Measurements from ENCODE around the gene SLC39A8.
"Not testable (repeated sequence)": the region's sequence is repeated elsewhere in the genome, so short reads cannot be mapped to it uniquely, and the experiment has no call there.

The SLC39A8 gene

GRCh38 chr4:102344954-102345794 lies at the start of gene SLC39A8:
Gene SLC39A8 (minus strand): TSS chr4:102345482. CDS start chr4:102344662, 820 bp downstream.
- H3K4me3 ChIP-seq (ENCODE audit: low read length) = peak within 1 kb of the TSS; percentile 79
- no peaks in the 10 kb centered on the region for H3K36me3 ChIP-seq (ENCODE audit: control insufficient read depth, insufficient read depth, low read length)
- H3K9ac ChIP-seq (ENCODE audit: low read length) = peak within 1 kb of the TSS; percentile 50
- peaks cover 8% of the 10 kb centered on the region for H3K4me1 ChIP-seq (ENCODE audit: control insufficient read depth, insufficient read depth, low read length)
- H3K27me3 ChIP-seq (ENCODE audit: control insufficient read depth, insufficient read depth, low read length) = no peaks in the 10 kb centered on the region
- no peak within 1 kb of the TSS for H3K27ac ChIP-seq (ENCODE audit: low read depth, low read length)

- no peaks in the 10 kb centered on the region for H3K36me3 ChIP-seq (ENCODE audit: control insufficient read depth, insufficient read depth, low read length)
- H3K4me1 ChIP-seq (ENCODE audit: control insufficient read depth, insufficient read depth, low read length) = no peaks in the 10 kb centered on the region
- no peak overlapping the region for H3K4me3 ChIP-seq (ENCODE audit: low read length)
- no peak overlapping the region for H3K27ac ChIP-seq (ENCODE audit: low read depth, low read length)
- no peaks in the 10 kb centered on the region for H3K27me3 ChIP-seq (ENCODE audit: control insufficient read depth, insufficient read depth, low read length)
- H3K9ac ChIP-seq (ENCODE audit: low read length) = no peak overlapping the region
Observed at GRCh38 chr4:102392033-102392744, 46.9 kb upstream of the SLC39A8 start.

GRCh38 chr4:102390438-102390837 lies 45.2 kb upstream of the SLC39A8 start:
- Histone ChIP-seq H3K27me3 (ENCODE audit: control insufficient read depth, insufficient read depth, low read length) (no peaks in the 10 kb centered on the region), H3K36me3 (ENCODE audit: control insufficient read depth, insufficient read depth, low read length) (no peaks in the 10 kb centered on the region), H3K4me1 (ENCODE audit: control insufficient read depth, insufficient read depth, low read length) (no peaks in the 10 kb centered on the region), H3K9ac (ENCODE audit: low read length) (no peak overlapping the region), H3K4me3 (ENCODE audit: low read length) (no peak overlapping the region), H3K27ac (ENCODE audit: low read depth, low read length) (no peak overlapping the region)

GRCh38 chr4:102388611-102389010 lies 43.3 kb upstream of the SLC39A8 start:
- H3K4me1 ChIP-seq (ENCODE audit: control insufficient read depth, insufficient read depth, low read length) = no peaks in the 10 kb centered on the region
- H3K27me3 ChIP-seq (ENCODE audit: control insufficient read depth, insufficient read depth, low read length) = no peaks in the 10 kb centered on the region
- H3K4me3 ChIP-seq (ENCODE audit: low read length) = no peak overlapping the region
- H3K36me3 ChIP-seq (ENCODE audit: control insufficient read depth, insufficient read depth, low read length) = no peaks in the 10 kb centered on the region
- no peak overlapping the region for H3K27ac ChIP-seq (ENCODE audit: low read depth, low read length)
- no peak overlapping the region for H3K9ac ChIP-seq (ENCODE audit: low read length)

DNA sequence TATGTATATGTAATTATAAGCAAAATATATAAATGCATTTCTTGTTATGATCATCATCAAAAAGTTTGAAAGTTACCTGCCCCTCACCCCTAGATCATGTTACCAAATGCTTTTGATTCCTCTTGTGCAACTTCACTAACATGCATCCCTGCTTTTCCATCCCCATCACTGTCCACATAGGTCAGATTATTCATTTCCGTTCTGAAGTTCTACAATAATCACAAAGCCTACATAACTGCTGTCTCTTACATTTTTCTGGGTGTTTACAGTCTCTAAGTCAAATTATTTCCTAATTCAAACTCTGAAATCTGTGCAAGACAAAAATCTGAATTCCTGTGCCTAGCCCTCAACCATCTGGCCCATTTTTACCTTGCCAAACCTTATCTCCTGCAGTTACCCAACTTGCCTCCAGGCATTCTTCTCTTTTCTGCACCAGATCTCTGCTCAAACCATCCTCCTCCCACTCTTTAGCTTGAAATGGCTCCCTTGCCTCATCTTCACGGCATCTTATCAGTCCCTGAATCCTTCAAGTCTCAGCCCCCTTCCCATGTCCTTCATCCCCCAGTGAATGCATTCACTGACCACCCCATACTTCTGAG lies 42.4 kb upstream of the SLC39A8 start:
- Histone ChIP-seq H3K9ac (ENCODE audit: low read length) (no peak overlapping the region), H3K27ac (ENCODE audit: low read depth, low read length) (no peak overlapping the region), H3K4me1 (ENCODE audit: control insufficient read depth, insufficient read depth, low read length) (no peaks in the 10 kb centered on the region), H3K4me3 (ENCODE audit: low read length) (no peak overlapping the region), H3K36me3 (ENCODE audit: control insufficient read depth, insufficient read depth, low read length) (no peaks in the 10 kb centered on the region), H3K27me3 (ENCODE audit: control insufficient read depth, insufficient read depth, low read length) (no peaks in the 10 kb centered on the region)

- H3K27me3 ChIP-seq (ENCODE audit: control insufficient read depth, insufficient read depth, low read length) = no peaks in the 10 kb centered on the region
- no peak overlapping the region for H3K9ac ChIP-seq (ENCODE audit: low read length)
- H3K27ac ChIP-seq (ENCODE audit: low read depth, low read length) = no peak overlapping the region
- no peaks in the 10 kb centered on the region for H3K4me1 ChIP-seq (ENCODE audit: control insufficient read depth, insufficient read depth, low read length)
- no peak overlapping the region for H3K4me3 ChIP-seq (ENCODE audit: low read length)
- no peaks in the 10 kb centered on the region for H3K36me3 ChIP-seq (ENCODE audit: control insufficient read depth, insufficient read depth, low read length)
Observed at GRCh38 chr4:102386966-102387365, 41.7 kb upstream of the SLC39A8 start.

GRCh38 chr4:102380253-102380652 lies 35.0 kb upstream of the SLC39A8 start:
- not testable (repeated sequence) for H3K4me3 ChIP-seq (ENCODE audit: low read length); H3K27me3 ChIP-seq (ENCODE audit: control insufficient read depth, insufficient read depth, low read length); H3K27ac ChIP-seq (ENCODE audit: low read depth, low read length); H3K4me1 ChIP-seq (ENCODE audit: control insufficient read depth, insufficient read depth, low read length); H3K9ac ChIP-seq (ENCODE audit: low read length); H3K36me3 ChIP-seq (ENCODE audit: control insufficient read depth, insufficient read depth, low read length)

DNA sequence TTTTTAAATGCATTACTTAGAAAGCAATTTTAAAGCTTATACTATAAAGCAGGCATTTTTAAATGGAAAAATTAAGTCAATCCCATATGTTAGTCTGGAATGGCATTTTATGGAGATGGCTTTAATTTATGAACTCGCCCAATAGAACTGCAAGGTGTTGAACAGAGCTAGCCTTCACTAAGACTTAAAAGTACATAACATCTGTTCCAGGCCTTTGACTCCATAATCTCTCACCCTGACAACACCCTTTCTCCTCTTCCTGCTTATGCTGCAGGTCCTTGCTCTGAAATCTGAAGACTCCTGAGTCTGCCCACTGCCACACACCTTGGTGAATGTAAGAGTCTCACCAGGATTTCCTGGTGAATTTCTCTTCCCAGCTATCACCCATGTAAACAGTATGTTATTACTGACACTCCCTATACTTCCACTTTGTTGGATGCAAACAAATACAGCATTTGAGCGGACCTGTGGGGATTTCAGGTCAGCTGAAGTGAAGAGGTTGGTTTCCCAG lies 17.7 kb upstream of the SLC39A8 start:
- Histone ChIP-seq H3K4me3 (ENCODE audit: low read length) (no peak overlapping the region), H3K27ac (ENCODE audit: low read depth, low read length) (no peak overlapping the region), H3K27me3 (ENCODE audit: control insufficient read depth, insufficient read depth, low read length) (no peaks in the 10 kb centered on the region), H3K36me3 (ENCODE audit: control insufficient read depth, insufficient read depth, low read length) (no peaks in the 10 kb centered on the region), H3K4me1 (ENCODE audit: control insufficient read depth, insufficient read depth, low read length) (no peaks in the 10 kb centered on the region), H3K9ac (ENCODE audit: low read length) (no peak overlapping the region)

DNA sequence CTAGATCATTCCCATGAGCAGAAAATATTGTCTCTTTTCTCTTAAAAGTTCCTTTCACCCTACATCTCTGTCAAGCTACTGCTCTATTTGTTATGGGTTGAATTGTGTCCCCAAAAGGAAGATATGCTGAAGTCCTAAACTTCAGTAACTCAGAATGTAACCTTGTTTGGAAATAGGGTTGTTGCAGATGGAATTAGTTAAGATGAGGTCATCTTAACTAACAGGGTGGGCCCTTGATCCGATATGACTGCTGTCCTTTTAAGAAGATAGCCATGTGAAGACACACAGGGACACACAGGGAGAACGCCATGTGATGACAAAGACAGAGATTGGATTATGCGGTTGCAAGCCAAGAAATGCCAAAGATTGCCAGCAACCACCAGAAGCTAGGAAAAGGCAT lies 12.8 kb upstream of the SLC39A8 start:
- Histone ChIP-seq H3K4me3 (ENCODE audit: low read length) (no peak overlapping the region), H3K36me3 (ENCODE audit: control insufficient read depth, insufficient read depth, low read length) (no peaks in the 10 kb centered on the region), H3K27me3 (ENCODE audit: control insufficient read depth, insufficient read depth, low read length) (no peaks in the 10 kb centered on the region), H3K27ac (ENCODE audit: low read depth, low read length) (no peak overlapping the region), H3K9ac (ENCODE audit: low read length) (no peak overlapping the region), H3K4me1 (ENCODE audit: control insufficient read depth, insufficient read depth, low read length) (no peaks in the 10 kb centered on the region)

DNA sequence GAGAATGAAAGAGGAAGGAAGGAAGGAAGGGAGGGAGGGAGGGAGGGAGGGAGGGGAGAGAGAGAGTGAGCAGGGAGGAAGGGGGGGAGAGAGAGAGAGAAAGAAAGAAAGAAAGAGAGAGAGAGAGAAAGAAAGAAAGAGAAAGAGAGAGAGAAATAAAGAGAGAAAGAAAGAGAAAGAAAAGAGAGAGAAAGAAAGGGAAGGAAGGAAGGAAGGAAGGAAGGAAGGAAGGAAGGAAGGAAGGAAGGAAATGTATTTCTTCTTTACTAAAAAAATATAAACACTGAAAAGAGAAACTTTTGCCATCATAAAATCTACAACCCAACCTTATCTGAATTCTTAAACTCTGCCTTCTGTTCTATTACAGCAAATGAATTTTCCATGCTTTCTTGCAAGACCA lies 12.4 kb upstream of the SLC39A8 start:
- H3K4me1 ChIP-seq (ENCODE audit: control insufficient read depth, insufficient read depth, low read length); H3K27me3 ChIP-seq (ENCODE audit: control insufficient read depth, insufficient read depth, low read length); H3K9ac ChIP-seq (ENCODE audit: low read length); H3K36me3 ChIP-seq (ENCODE audit: control insufficient read depth, insufficient read depth, low read length); H3K27ac ChIP-seq (ENCODE audit: low read depth, low read length); H3K4me3 ChIP-seq (ENCODE audit: low read length): not testable (repeated sequence)

GRCh38 chr4:102356562-102357202 lies 11.4 kb upstream of the SLC39A8 start:
- Histone ChIP-seq H3K36me3 (ENCODE audit: control insufficient read depth, insufficient read depth, low read length) (no peaks in the 10 kb centered on the region), H3K27ac (ENCODE audit: low read depth, low read length) (no peak overlapping the region), H3K9ac (ENCODE audit: low read length) (no peak overlapping the region), H3K4me1 (ENCODE audit: control insufficient read depth, insufficient read depth, low read length) (no peaks in the 10 kb centered on the region), H3K4me3 (ENCODE audit: low read length) (no peak overlapping the region), H3K27me3 (ENCODE audit: control insufficient read depth, insufficient read depth, low read length) (no peaks in the 10 kb centered on the region)

GRCh38 chr4:102355748-102356147 lies 10.5 kb upstream of the SLC39A8 start:
- Histone ChIP-seq H3K9ac (ENCODE audit: low read length) (no peak overlapping the region), H3K36me3 (ENCODE audit: control insufficient read depth, insufficient read depth, low read length) (no peaks in the 10 kb centered on the region), H3K4me3 (ENCODE audit: low read length) (no peak overlapping the region), H3K27ac (ENCODE audit: low read depth, low read length) (no peak overlapping the region), H3K4me1 (ENCODE audit: control insufficient read depth, insufficient read depth, low read length) (no peaks in the 10 kb centered on the region), H3K27me3 (ENCODE audit: control insufficient read depth, insufficient read depth, low read length) (no peaks in the 10 kb centered on the region)

All from rectal smooth muscle tissue (tissue), 1 donor.